SK-N-SH (cell line): ENCODE results near the gene PDIA3. TPM values are rescaled to one million over a fixed set of nuclear protein-coding genes. Genes with fewer than 3 reads are reported as not detected.
A peak's percentile ranks its signal among the peaks of the same experiment; 100 is the strongest.
"Not testable (repeated sequence)": the region's sequence is repeated elsewhere in the genome, so short reads cannot be mapped to it uniquely, and the experiment has no call there.

Experiments
- CTCF ChIA-PET: fragments of 300-600, 350-600 bp; formaldehyde crosslinking; extraction: SDS; loops from one replicate; lab custom pipeline; 2021; lab: Yijun Ruan, JAX
- POLR2A ChIA-PET: fragments of 350-600 bp; sonication (Branson Sonifier 250); formaldehyde crosslinking; extraction: SDS; loops from one replicate; lab custom pipeline; 2020; ENCODE audit warnings: antibody characterized with exemption, inconsistent platforms; lab: Yijun Ruan, JAX
- DNase-seq: peaks from one replicate; pipeline ENCODE4 v3.0.0; 2012
- H2AFZ ChIP-seq: fragments of 200-600 bp; sonication (generic); 2 replicates; pipeline ENCODE4 v1.8.1; 2016; ENCODE audit warnings: antibody characterized with exemption, mild to moderate bottlenecking, low read depth
- H3F3A ChIP-seq: fragments of 200-600 bp; sonication (generic); replicated peaks from 2 replicates; pipeline ENCODE3; 2016; ENCODE audit warnings: antibody characterized with exemption, mild to moderate bottlenecking; ENCODE audit not compliant: insufficient read depth
- H3K27ac ChIP-seq, 2 experiments: fragments of 200-500 bp in 1 of 2; fragments of 200-600 bp in 1 of 2; sonication (Bioruptor generic) in 1 of 2; sonication (generic), shearing (Covaris generic) in 1 of 2; 2 replicates each; pipeline versions ENCODE4 v1.5.1 to v1.6.1; 2014 to 2016; ENCODE audit warnings: low read depth in 2 of 2, inconsistent platforms in 1 of 2, low read length in 1 of 2, mild to moderate bottlenecking in 1 of 2, mixed read lengths in 1 of 2
- H3K27me3 ChIP-seq: fragments of 200-600 bp; sonication (generic), shearing (Covaris generic); 2 replicates; pipeline ENCODE4 v1.6.1; 2016; ENCODE audit warnings: mixed run types; ENCODE audit not compliant: insufficient read depth
- H3K36me3 ChIP-seq, 2 experiments: fragments of 200-500 bp in 1 of 2; fragments of 200-600 bp in 1 of 2; sonication (Bioruptor generic) in 1 of 2; sonication (generic) in 1 of 2; replicated peaks in 1 of 2; 2 replicates each; pipeline versions ENCODE3 to v1.5.1; 2014 to 2016; ENCODE audit warnings: low read length in 1 of 2, mild to moderate bottlenecking in 1 of 2; ENCODE audit not compliant: insufficient read depth in 2 of 2, control insufficient read depth in 1 of 2
- H3K4me1 ChIP-seq, 2 experiments: fragments of 200-500 bp in 1 of 2; fragments of 200-600 bp in 1 of 2; sonication (Bioruptor generic) in 1 of 2; sonication (generic), shearing (Covaris generic) in 1 of 2; 2 replicates each; pipeline versions ENCODE4 v1.5.1 to v1.6.1; 2014 to 2016; ENCODE audit warnings: low read depth in 1 of 2, low read length in 1 of 2, mixed run types in 1 of 2; ENCODE audit not compliant: insufficient read depth in 2 of 2, control insufficient read depth in 1 of 2
- H3K4me2 ChIP-seq: fragments of 200-600 bp; sonication (generic), shearing (Covaris generic); 2 replicates; pipeline ENCODE4 v1.6.1; 2017; ENCODE audit warnings: mixed run types
- H3K4me3 ChIP-seq, 2 experiments: fragments of 200-500 bp in 1 of 2; fragments of 200-600 bp in 1 of 2; sonication (Bioruptor generic) in 1 of 2; sonication (generic), shearing (Covaris generic) in 1 of 2; 2 replicates each; pipeline versions ENCODE4 v1.5.1 to v1.8.1; 2014 to 2016; ENCODE audit warnings: low read depth in 2 of 2, inconsistent platforms in 1 of 2, low read length in 1 of 2, mild to moderate bottlenecking in 1 of 2, mixed read lengths in 1 of 2, moderate library complexity in 1 of 2
- H3K79me2 ChIP-seq: fragments of 200-600 bp; sonication (generic); 2 replicates; pipeline ENCODE4 v1.8.1; 2017; ENCODE audit warnings: mild to moderate bottlenecking; ENCODE audit not compliant: insufficient read depth
- H3K9ac ChIP-seq: fragments of 200-600 bp; sonication (generic); 2 replicates; pipeline ENCODE4 v1.6.1; 2017; ENCODE audit warnings: mixed run types
- H3K9me2 ChIP-seq: fragments of 200-600 bp; sonication (generic); 2 replicates; pipeline ENCODE4 v1.6.1; 2017; ENCODE audit warnings: mixed run types
- H3K9me3 ChIP-seq: fragments of 200-600 bp; sonication (generic); 2 replicates; pipeline ENCODE4 v1.6.1; 2017; ENCODE audit warnings: mixed run types, mild to moderate bottlenecking, moderate library complexity
- H4K20me1 ChIP-seq: fragments of 200-600 bp; sonication (generic); 2 replicates; pipeline ENCODE4 v1.6.1; 2017; ENCODE audit warnings: mild to moderate bottlenecking, mixed run types; ENCODE audit not compliant: insufficient read depth
- CTCF ChIP-seq: fragments of 200-600 bp; sonication (generic); IDR thresholded peaks from 2 replicates; pipeline ENCODE4 v1.6.1; 2017; ENCODE audit warnings: antibody characterized with exemption, mild to moderate bottlenecking, moderate library complexity
- EZH2phosphoT487 ChIP-seq: fragments of 200-600 bp; sonication (generic); IDR thresholded peaks from 2 replicates; pipeline ENCODE4 v1.6.1; 2017; ENCODE audit warnings: low read depth, mixed run types, mild to moderate bottlenecking, antibody characterized with exemption, moderate library complexity, borderline replicate concordance
- GABPA ChIP-seq: IDR thresholded peaks from 2 replicates; pipeline ENCODE4 v1.4.0; 2012; ENCODE audit warnings: low read depth, mild to moderate bottlenecking
- MEF2A ChIP-seq: IDR thresholded peaks from 2 replicates; pipeline ENCODE4 v1.4.0; 2012; ENCODE audit warnings: low read depth, borderline replicate concordance
- MXI1 ChIP-seq: IDR thresholded peaks from 2 replicates; pipeline ENCODE4 v1.6.1; 2012; ENCODE audit warnings: mild to moderate bottlenecking, low read depth, low read length, improper control_type of control experiment
- NFIC ChIP-seq: IDR thresholded peaks from 2 replicates; pipeline ENCODE4 v1.4.0; 2012; ENCODE audit warnings: borderline replicate concordance
- RAD21 ChIP-seq: IDR thresholded peaks from 2 replicates; pipeline ENCODE4 v1.6.1; 2012; ENCODE audit warnings: mild to moderate bottlenecking, low read length
- REST ChIP-seq: IDR thresholded peaks from 2 replicates; pipeline ENCODE4 v1.6.1; 2012; ENCODE audit warnings: mild to moderate bottlenecking, low read depth, low read length, moderate library complexity
- RXRA ChIP-seq: IDR thresholded peaks from 2 replicates; pipeline ENCODE4 v1.4.0; 2012; ENCODE audit warnings: low read depth, mild to moderate bottlenecking, borderline replicate concordance
- TEAD4 ChIP-seq: IDR thresholded peaks from 2 replicates; pipeline ENCODE4 v1.4.0; 2012; ENCODE audit warnings: mild to moderate bottlenecking, borderline replicate concordance; ENCODE audit not compliant: insufficient read depth
- WGBS: methylation state at CpG from one replicate; pipeline ENCODE4 v1.1.6; 2017; ENCODE audit warnings: low lambda C conversion rate; 5-methylcytosine and 5-hydroxymethylcytosine counted together
- polyA plus RNA-seq, 3 experiments: library from polyadenylated mRNA; depleted of rRNA; stranded (reverse); fragments of >200 nt; gene quantifications; 2 replicates each; pipeline ENCODE4 v1.2.3, GENCODE V29; 2012
- TF ChIP-seq, protein P1 (sequence below): IDR thresholded peaks from 2 replicates; pipeline ENCODE4 v1.4.0; 2012; ENCODE audit warnings: low read depth, borderline replicate concordance
- TF ChIP-seq, protein P2 (sequence below): IDR thresholded peaks from 2 replicates; pipeline ENCODE4 v1.4.0; 2012; ENCODE audit warnings: low read depth, borderline replicate concordance

The PDIA3 gene
- polyA plus RNA-seq, 1 of the 3 experiments (the other 2 are of a cell fraction): 177 TPM

GRCh38 chr15:43735416-43735815 is 10.8 kb upstream of the PDIA3 start:
- CTCF ChIA-PET: no interaction called here
- no peaks in the 10 kb centered on the region for H3K4me1 ChIP-seq
- H3K27ac ChIP-seq: no peak overlapping the region
- no peak for TF ChIP-seq MEF2A
- TF ChIP-seq, all 33 proteins: peak for 0
- no peak overlapping the region for H3K9ac ChIP-seq
- H2AFZ ChIP-seq: no peak overlapping the region
- no peak overlapping the region for H3K4me3 ChIP-seq
- H3K27me3 ChIP-seq: no peaks in the 10 kb centered on the region
- H3K9me2 ChIP-seq: no peaks in the 10 kb centered on the region
- 72% methylated on average over 6 of the region's 6 CpGs for WGBS
- H3K36me3 ChIP-seq: no peaks in the 10 kb centered on the region
- no peaks in the 10 kb centered on the region for H4K20me1 ChIP-seq
- H3F3A ChIP-seq: no peaks in the 10 kb centered on the region
- POLR2A ChIA-PET: no interaction called here
- no peak for DNase-seq
- H3K4me2 ChIP-seq: no peak overlapping the region
- H3K79me2 ChIP-seq: no peaks in the 10 kb centered on the region
- H3K9me3 ChIP-seq: no peaks in the 10 kb centered on the region

DNA sequence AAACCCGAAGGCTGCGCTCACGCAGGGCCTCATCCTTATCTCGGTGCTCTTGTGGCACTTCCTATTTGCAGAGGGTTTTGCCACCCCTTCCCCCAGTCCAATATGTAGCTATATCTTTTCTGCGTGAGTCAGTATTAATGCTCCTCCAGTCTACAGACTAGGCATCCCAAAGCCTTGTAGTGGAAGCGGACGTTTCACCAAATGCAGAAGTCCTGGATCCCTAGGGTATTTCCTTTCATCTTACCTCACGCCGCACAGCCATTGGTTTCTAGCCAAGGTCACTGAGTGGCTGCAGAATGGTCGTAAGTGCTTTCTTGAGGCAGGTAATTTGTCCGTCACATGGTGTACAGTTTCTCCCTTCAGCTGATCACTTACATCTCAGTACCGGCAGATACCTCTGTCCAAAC is 668 bp downstream of the PDIA3 start:
- Histone ChIP-seq H3K4me2 (peak overlapping the region; percentile 90), H2AFZ (0 out of 2 replicates have a peak overlapping the region, but pooled peaks have one; percentile 72), H3K27ac (peak overlapping the region; percentile 79 to 91), H4K20me1 (peaks cover 47% of the 10 kb centered on the region), H3K9ac (peak overlapping the region; percentile 96), H3K79me2 (peaks cover 57% of the 10 kb centered on the region), H3K4me3 (peak overlapping the region; percentile 65 to 66)
- WGBS: 12% methylated on average over 11 of the region's 12 CpGs
- DNase-seq: peak; percentile 11
- H3K27me3 ChIP-seq, H3F3A ChIP-seq, H3K36me3 ChIP-seq, H3K9me2 ChIP-seq, H3K9me3 ChIP-seq, H3K4me1 ChIP-seq, CTCF ChIA-PET: not testable (repeated sequence)
- POLR2A ChIA-PET: interaction anchor here (1.3 kb wide), 1 partner anchor 9 kb away, joined by 4 read pairs; no protein-coding TSS in a partner anchor
- peak; percentile 51 for TF ChIP-seq MXI1

DNA sequence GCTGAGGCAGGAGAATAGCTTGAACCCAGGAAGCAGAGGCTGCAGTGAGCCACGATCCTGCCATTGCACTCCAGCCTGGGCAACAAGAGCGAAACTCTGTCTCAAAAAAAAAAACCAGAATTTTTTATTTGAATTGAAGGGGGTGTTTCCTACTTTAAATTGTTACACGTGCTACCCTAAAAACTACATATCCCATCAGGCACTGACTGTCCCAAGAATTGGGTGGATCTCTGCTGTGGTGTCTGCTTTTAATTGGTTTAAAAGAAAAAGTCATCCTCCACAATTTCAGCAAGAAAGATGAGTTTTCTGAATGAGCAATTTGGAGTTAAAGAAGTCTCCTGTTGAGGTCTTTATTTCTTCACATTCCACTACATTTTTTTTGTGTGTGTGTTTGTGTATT is 2.1 kb downstream of the PDIA3 start:
- H3K79me2 ChIP-seq: peaks cover 72% of the 10 kb centered on the region
- H3K9me2 ChIP-seq: no peaks in the 10 kb centered on the region
- H3K4me2 ChIP-seq: peak overlapping the region; percentile 90
- H3K4me3 ChIP-seq: peak overlapping the region; percentile 65 to 66; a peak in 2 of 4 replicates
- 61% methylated on average over 3 of the region's 3 CpGs for WGBS
- no peaks in the 10 kb centered on the region for H3K27me3 ChIP-seq
- H3K9me3 ChIP-seq: no peaks in the 10 kb centered on the region
- no peaks in the 10 kb centered on the region for H3F3A ChIP-seq
- no peak overlapping the region for H2AFZ ChIP-seq
- TF ChIP-seq, protein P1, sequence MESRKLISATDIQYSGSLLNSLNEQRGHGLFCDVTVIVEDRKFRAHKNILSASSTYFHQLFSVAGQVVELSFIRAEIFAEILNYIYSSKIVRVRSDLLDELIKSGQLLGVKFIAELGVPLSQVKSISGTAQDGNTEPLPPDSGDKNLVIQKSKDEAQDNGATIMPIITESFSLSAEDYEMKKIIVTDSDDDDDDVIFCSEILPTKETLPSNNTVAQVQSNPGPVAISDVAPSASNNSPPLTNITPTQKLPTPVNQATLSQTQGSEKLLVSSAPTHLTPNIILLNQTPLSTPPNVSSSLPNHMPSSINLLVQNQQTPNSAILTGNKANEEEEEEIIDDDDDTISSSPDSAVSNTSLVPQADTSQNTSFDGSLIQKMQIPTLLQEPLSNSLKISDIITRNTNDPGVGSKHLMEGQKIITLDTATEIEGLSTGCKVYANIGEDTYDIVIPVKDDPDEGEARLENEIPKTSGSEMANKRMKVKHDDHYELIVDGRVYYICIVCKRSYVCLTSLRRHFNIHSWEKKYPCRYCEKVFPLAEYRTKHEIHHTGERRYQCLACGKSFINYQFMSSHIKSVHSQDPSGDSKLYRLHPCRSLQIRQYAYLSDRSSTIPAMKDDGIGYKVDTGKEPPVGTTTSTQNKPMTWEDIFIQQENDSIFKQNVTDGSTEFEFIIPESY: no peak
- TF ChIP-seq NFIC (no peak), MXI1 (no peak), RAD21 (no peak), CTCF (no peak), TEAD4 (no peak), RXRA (no peak), EZH2phosphoT487 (no peak), GABPA (no peak), REST (no peak)
- TF ChIP-seq, protein P2, sequence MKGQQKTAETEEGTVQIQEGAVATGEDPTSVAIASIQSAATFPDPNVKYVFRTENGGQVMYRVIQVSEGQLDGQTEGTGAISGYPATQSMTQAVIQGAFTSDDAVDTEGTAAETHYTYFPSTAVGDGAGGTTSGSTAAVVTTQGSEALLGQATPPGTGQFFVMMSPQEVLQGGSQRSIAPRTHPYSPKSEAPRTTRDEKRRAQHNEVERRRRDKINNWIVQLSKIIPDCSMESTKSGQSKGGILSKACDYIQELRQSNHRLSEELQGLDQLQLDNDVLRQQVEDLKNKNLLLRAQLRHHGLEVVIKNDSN: no peak
- H3K36me3 ChIP-seq: peaks cover 11 to 23% of the 10 kb centered on the region in 2 experiments
- ChIA-PET CTCF (no interaction called here), POLR2A (no interaction called here)
- peaks cover 61% of the 10 kb centered on the region for H4K20me1 ChIP-seq
- H3K4me1 ChIP-seq: peaks cover 0 to 8% of the 10 kb centered on the region in 2 experiments; a peak in 2 of 4 replicates
- DNase-seq: no peak
- H3K27ac ChIP-seq: no peak overlapping the region; a peak in 1 of 4 replicates
- H3K9ac ChIP-seq: no peak overlapping the region
